Measurements from ENCODE around the gene LRIT1.

- TF ChIP-seq, protein P1, sequence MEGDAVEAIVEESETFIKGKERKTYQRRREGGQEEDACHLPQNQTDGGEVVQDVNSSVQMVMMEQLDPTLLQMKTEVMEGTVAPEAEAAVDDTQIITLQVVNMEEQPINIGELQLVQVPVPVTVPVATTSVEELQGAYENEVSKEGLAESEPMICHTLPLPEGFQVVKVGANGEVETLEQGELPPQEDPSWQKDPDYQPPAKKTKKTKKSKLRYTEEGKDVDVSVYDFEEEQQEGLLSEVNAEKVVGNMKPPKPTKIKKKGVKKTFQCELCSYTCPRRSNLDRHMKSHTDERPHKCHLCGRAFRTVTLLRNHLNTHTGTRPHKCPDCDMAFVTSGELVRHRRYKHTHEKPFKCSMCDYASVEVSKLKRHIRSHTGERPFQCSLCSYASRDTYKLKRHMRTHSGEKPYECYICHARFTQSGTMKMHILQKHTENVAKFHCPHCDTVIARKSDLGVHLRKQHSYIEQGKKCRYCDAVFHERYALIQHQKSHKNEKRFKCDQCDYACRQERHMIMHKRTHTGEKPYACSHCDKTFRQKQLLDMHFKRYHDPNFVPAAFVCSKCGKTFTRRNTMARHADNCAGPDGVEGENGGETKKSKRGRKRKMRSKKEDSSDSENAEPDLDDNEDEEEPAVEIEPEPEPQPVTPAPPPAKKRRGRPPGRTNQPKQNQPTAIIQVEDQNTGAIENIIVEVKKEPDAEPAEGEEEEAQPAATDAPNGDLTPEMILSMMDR (conservative IDR thresholded peaks at IDR 0.05; ENCODE audit: low read depth, low read length), result no peak
- TF ChIP-seq EZH2 (IDR thresholded peaks at IDR 0.05; ENCODE audit: borderline replicate concordance, low read depth, low read length, poor library complexity, severe bottlenecking), result peak; percentile 21
These were observed 46.8 kb upstream of the LRIT1 start for GRCh38 chr10:84288151-84288550.

Measured in A673 (cell line).